Stimulated activated CD4-positive, alpha-beta T cell treated with anti-CD3 and anti-CD28 coated beads, Interleukin-2, amount 100 ng/mL, for 48 hours (primary cell): ENCODE data around the gene ARHGEF28.

Experiments
- DNase-seq, 2 donors: peaks; one replicate each; pipeline ENCODE4 v3.0.0-alpha.2; 2020

The ARHGEF28 gene

GRCh38 chr5:73823508-73823925 lies 197.5 kb downstream of the ARHGEF28 start:
- DNase-seq: no peak

GRCh38 chr5:73825199-73825598 lies 199.2 kb downstream of the ARHGEF28 start:
- no peak for DNase-seq

GRCh38 chr5:73825736-73826135 lies 199.7 kb downstream of the ARHGEF28 start:
- no peak for DNase-seq

- no peak for DNase-seq
These were observed 200.5 kb downstream of the ARHGEF28 start for GRCh38 chr5:73826301-73827105.

GRCh38 chr5:73827106-73827450 lies 201.1 kb downstream of the ARHGEF28 start:
- no peak for DNase-seq

GRCh38 chr5:73828465-73828864 lies 202.5 kb downstream of the ARHGEF28 start:
- DNase-seq: no peak

GRCh38 chr5:73830646-73831045 lies 204.7 kb downstream of the ARHGEF28 start:
- no peak for DNase-seq

GRCh38 chr5:73831066-73831465 lies 205.1 kb downstream of the ARHGEF28 start:
- no peak for DNase-seq

- DNase-seq: no peak
These were observed 208.7 kb downstream of the ARHGEF28 start for GRCh38 chr5:73834693-73835092.

GRCh38 chr5:73835726-73836125 lies 209.7 kb downstream of the ARHGEF28 start:
- DNase-seq: no peak

- no peak for DNase-seq
These were observed 210.6 kb downstream of the ARHGEF28 start for GRCh38 chr5:73836607-73837006.

GRCh38 chr5:73838901-73839300 lies 212.9 kb downstream of the ARHGEF28 start:
- no peak for DNase-seq

- no peak for DNase-seq
These were observed 215.6 kb downstream of the ARHGEF28 start for GRCh38 chr5:73841641-73842040.

GRCh38 chr5:73844165-73844564 lies 218.2 kb downstream of the ARHGEF28 start:
- no peak for DNase-seq

- no peak for DNase-seq
These were observed 225.6 kb downstream of the ARHGEF28 start for GRCh38 chr5:73851471-73852181.

- DNase-seq: no peak
These were observed 227.1 kb downstream of the ARHGEF28 start for GRCh38 chr5:73853091-73853490.

- DNase-seq: no peak
These were observed 231.0 kb downstream of the ARHGEF28 start for GRCh38 chr5:73856997-73857396.

GRCh38 chr5:73857446-73857845 lies 231.4 kb downstream of the ARHGEF28 start:
- no peak for DNase-seq

- no peak for DNase-seq
These were observed 232.1 kb downstream of the ARHGEF28 start for GRCh38 chr5:73858054-73858453.

- DNase-seq: no peak
These were observed 232.8 kb downstream of the ARHGEF28 start for GRCh38 chr5:73858776-73859175.

- no peak for DNase-seq
These were observed 233.7 kb downstream of the ARHGEF28 start for GRCh38 chr5:73859696-73860095.

- no peak for DNase-seq
These were observed 235.5 kb downstream of the ARHGEF28 start for GRCh38 chr5:73861313-73861988.

- no peak for DNase-seq
These were observed 236.8 kb downstream of the ARHGEF28 start for GRCh38 chr5:73862796-73863195.

- DNase-seq: no peak
These were observed 237.9 kb downstream of the ARHGEF28 start for GRCh38 chr5:73863876-73864275.
